HG03439 (cell line): ENCODE measurements around the gene CD79B.
A peak's percentile ranks its signal among the peaks of the same experiment; 100 is the strongest.

ENCODE experiments used
- ATAC-seq: cut with Tn5 transposase; IDR thresholded peaks from one replicate; pipeline ENCODE4 v1.9.1; 2021; ENCODE audit warnings: mild to moderate bottlenecking, moderate library complexity; ENCODE audit not compliant: unreplicated experiment

Gene CD79B

DNA sequence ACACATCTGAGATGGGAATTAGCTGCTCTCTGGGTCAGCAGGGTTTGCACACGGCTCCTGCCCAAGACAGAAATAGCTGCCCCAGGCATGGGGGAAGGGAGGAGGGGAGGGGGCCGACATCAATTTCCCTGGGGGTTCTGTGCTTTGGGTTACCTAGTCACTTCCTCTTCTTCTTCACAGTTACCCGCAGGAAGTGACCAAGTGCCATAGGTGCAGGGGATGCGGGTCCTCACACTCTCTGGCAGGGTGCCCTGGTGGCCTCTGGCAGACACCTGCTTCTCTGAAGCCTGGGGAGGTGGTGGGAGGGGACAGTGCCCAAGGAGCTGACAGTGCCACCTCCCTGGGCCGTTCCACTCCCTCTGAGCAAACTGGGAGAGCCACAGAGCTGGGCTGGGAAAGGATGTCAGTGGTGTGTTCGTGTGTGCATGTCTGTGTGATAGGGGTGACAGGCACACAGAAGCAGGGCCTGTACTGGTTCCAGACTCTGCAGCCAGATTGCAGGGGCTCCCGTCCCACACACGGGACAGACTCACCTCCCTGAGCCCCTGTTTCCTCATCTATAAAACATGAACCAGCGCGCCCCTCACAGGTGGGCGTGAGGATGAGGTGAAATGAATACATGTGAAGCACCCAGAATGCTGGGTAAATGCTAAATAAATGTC, 22.4 kb upstream of the CD79B start:
- ATAC-seq = no peak

GRCh38 chr17:63950940-63951907, 19.1 kb upstream of the CD79B start:
- ATAC-seq = no peak

DNA sequence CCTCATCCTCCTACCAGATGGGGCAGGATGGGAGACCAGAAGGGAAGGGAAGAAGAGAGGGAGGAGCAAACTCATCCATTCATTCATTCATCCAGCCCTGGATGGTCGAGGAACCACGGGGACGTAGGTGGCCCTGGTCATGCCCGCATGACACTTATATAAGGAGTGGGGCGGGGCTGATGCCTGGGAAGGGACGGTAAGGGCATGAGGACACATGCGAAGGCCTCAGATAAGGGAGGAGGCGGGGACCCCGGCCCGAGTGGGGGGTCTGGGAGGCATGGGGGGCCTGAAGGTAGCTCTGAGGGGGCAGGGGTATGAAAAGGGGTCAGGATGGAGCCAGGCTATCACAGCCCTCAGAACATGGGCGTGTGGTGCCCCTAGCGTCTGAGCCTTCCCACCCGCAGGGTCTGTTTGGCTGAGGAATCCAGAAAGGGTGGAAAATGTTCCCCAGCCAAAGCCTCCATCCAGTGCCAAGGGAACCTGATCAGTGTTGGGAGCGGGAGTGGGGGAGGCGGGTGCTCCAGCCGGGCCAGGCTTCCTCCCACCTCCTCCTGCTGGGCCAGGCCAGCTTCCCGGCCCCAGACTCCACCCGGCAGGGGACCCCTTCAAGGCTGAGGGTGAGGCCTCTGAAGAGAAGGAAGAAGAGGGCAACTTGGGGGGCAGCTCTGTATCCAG, 17.6 kb upstream of the CD79B start:
- no peak for ATAC-seq

- no peak for ATAC-seq
Measured at GRCh38 chr17:63948521-63948920, 16.4 kb upstream of the CD79B start.

- ATAC-seq = no peak
Measured at GRCh38 chr17:63947711-63948330, 15.7 kb upstream of the CD79B start.

DNA sequence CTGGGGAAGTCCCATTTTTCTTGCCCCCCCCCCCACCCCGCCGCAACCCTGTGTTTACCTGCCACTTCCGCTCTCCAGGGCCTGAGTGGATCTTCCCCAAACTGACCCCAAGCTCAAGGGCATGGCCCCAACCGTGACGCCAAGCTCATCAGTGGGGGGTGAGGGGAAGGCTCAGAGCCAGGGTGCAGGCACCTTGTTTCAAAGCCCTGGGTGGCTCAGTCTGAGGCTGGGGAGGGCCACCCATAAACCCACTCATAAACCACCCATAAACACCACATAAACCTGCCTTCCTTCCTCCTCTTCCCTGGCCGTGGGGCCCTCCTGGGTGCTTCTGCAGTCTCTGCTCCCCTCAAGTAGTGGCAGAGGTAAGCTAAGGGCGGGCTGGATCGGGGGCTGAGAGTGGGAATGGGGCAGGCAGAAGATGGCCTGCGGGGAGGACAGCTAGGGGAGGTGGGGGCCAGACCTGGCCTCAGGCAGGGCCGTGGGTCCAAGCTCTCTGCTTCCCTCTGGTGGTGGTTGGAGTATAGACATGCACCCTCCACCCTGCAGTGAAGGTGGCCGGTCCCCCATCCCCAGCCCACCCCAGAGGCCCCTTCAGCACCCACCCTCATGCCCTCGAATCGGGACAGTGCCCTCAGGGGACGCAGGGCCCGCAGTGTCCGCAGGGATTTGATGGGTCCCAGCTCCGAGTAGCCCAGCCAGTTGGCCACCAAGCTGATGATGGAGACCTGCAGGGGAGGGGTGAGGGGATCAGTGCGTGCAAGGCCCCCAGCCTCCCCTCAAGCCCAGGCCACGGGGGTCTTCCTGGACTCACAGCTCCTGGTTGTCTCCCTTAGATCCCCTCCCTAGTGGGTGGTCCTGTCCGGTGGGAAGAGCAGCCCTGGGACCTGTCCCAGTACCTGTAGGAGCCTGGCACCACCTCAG, 14.6 kb upstream of the CD79B start:
- peak; percentile 71 for ATAC-seq

DNA sequence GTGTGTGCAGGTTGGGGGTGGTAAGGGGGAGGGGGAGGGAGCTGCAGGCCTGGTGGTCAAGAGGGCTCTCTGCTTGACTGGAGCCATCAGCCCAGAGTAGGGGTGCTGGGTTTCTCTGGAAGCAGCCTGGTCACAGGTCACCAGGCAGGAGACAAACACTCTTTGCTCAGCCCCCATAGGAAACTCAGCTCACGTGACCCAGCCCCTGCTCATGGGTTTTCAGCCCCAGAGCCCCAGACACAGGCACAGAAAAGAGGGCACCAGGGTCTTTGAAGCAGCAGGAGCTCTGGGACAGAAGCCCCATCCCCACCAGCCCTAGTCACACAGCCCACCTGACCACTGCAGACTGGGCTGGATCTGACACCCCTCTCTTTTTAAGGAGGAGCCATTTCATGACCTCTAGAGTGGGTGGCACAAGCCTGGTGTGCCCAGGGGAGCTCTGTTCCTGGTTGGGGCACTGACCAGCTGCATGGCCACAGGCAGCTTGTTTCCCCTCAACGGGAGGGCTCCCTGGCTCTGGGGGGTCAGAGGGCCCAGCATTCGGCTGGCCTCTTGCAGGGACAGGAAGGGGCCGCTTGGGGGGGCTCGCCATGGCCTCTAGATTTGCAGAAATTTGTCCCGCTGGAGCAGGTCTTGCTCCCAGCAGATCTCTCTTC, 13.8 kb upstream of the CD79B start:
- peak; percentile 8 for ATAC-seq

GRCh38 chr17:63944736-63945499, 12.8 kb upstream of the CD79B start:
- ATAC-seq = no peak

GRCh38 chr17:63943745-63944144, 11.6 kb upstream of the CD79B start:
- ATAC-seq = no peak

DNA sequence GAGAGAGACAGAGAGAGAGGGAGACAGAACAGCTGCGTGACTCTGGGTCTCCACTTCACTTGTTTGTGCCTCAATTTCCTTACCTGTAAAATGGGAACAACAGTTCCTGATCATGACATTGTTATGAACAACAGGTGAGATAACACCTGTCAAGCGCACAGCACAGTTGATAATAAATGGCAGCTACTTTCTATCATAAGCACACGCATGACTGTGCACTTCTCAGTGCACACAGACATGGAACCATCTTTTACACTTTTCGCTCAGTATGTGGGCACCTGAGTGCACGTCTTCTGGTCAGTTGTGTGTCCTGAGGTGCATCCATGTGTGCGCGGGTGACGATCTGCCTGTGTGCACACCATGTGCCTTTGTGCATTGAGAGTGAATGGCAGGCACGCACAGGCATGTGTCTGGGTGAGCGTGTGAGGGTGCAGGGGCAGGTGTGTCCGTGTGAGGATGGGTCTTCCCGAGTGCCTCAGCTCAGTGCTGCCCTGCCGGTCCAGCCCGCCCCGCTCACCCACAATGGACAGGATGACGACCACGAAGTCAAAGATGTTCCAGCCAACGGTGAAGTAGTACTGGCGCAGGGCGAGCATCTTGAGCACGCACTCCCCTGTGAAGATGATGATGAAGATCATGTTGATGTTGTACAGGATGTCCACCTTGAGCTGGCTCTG, 10.3 kb upstream of the CD79B start:
- no peak for ATAC-seq

GRCh38 chr17:63941751-63942150, 9.6 kb upstream of the CD79B start:
- no peak for ATAC-seq

DNA sequence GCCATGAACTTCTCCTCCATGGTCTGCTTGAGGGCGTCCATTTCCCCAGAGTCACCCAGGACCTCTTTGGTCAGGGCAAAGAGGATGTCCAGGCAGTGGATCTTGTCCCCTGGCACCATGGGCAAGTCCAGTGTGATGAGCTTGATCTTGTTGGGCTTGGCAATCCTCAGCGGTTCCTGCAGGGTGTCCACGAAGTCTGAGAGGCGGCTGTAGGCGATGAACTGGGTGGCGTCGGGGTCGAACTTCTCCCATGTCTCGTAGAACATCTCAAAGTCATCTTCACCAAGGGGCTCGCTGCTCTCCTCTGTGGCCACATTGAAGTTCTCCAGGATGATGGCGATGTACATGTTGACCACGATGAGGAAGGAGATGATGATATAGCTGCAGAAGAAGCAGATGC, 9.0 kb upstream of the CD79B start:
- no peak for ATAC-seq

DNA sequence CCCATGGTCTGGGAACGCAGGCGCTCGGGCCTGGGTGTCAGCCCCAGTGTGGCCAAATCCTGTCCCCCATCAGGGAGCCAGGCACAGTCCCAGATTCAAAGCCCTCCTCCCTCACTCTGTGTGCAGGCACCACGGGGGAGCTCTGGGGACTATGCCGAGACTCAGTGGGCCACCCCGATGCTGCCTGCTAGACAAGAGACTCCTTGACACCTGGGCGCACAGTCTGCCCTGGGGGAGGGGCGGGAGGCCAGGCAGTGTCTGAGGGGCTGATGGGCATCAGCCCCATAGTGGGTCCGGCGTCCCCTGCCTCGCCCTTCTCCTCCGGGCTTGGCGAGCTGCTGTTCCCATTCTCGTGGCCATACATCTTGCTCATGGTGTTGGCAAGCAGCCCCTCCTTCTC, 8.5 kb upstream of the CD79B start:
- ATAC-seq = no peak

GRCh38 chr17:63939884-63940283, 7.8 kb upstream of the CD79B start:
- ATAC-seq = no peak

DNA sequence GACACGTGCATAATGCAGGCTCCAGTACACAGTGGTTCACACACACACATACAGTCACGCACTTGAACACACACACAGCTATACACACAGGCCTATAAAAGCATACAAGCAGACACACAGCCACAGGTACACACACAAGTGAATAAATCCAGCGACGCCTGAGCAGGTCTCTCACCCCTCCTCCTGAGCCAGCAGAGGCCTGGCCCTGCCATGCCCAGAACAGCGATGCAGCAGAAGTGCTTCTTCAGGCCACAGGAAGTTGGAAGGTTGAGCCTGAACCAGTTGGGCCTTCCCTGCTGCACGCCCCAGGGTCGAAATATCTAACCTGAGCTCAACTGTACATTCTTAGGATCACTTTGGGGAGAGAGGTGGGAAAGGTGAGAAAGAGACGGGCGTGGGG, 7.3 kb upstream of the CD79B start:
- ATAC-seq = no peak

DNA sequence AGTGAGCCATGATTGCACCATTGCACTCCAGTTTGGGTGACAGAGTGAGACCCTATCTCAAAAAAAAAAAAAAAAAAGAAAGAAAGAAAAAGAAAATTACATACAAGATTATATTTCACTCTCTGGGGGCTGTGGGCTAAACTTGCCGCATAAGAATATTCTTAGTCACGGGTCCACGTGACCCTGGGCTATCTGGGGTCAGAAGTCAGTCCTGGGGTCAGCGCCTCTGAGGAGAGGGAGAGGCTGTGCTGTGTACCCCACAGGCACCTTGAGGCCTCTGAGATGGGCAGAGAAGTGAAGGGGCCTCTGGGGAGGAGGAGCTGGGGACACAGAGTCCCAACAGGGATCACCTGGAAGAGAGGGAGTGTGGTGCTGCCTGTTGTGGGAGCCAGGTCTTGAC, 5.8 kb upstream of the CD79B start:
- no peak for ATAC-seq

- no peak for ATAC-seq
Measured at GRCh38 chr17:63937319-63937718, 5.2 kb upstream of the CD79B start.
